GM12874 (cell line): Measurements from ENCODE around the gene TIMP2.

Experiments used
- TF ChIP-seq, protein P1 (sequence below): IDR thresholded peaks from 2 replicates; pipeline ENCODE4 v1.5.1; 2011; ENCODE audit warnings: low read depth, mild to moderate bottlenecking, control low read depth, low read length, moderate library complexity; ENCODE audit not compliant: insufficient read depth

The TIMP2 gene

DNA sequence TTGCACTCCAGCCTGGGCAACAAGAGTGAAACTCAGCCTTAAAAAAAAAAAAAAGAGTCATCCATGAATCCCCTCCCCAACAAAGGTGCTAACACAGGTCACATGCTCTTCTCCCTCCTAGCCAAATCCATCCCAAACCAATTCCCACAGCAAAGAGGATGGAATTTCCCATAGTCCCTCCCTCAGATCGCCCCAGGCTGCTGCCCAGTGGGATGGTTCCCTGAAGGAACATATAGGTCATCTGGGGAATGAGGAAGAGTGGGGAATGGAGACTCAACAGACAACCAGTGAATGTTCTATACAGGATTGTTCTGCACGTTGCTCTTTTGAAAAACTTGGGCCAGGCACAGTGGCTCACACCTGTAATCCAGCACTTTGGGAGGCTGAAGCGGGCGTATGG is 36.4 kb upstream of the TIMP2 start:
- TF ChIP-seq, protein P1, sequence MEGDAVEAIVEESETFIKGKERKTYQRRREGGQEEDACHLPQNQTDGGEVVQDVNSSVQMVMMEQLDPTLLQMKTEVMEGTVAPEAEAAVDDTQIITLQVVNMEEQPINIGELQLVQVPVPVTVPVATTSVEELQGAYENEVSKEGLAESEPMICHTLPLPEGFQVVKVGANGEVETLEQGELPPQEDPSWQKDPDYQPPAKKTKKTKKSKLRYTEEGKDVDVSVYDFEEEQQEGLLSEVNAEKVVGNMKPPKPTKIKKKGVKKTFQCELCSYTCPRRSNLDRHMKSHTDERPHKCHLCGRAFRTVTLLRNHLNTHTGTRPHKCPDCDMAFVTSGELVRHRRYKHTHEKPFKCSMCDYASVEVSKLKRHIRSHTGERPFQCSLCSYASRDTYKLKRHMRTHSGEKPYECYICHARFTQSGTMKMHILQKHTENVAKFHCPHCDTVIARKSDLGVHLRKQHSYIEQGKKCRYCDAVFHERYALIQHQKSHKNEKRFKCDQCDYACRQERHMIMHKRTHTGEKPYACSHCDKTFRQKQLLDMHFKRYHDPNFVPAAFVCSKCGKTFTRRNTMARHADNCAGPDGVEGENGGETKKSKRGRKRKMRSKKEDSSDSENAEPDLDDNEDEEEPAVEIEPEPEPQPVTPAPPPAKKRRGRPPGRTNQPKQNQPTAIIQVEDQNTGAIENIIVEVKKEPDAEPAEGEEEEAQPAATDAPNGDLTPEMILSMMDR, result no peak

DNA sequence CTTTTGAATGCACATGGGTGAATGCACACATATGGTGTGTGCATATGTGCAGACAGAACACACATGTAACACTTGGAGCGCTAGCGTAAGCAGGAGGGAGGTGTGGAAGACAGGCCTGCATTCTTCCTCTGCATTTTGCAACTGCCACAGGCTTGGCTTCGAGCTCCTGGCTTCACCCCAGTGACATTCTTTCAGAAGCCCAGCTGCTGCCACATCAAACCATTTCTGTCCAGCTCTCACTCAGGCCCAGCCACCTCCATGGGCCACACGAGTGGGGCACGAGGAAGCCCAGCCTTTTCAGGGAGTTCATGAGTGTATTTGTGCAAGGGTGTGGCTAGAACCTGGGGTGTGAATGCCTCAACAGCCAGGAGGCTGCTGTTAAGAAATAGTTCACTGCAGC is 35.7 kb upstream of the TIMP2 start:
- TF ChIP-seq, protein P1, result no peak

DNA sequence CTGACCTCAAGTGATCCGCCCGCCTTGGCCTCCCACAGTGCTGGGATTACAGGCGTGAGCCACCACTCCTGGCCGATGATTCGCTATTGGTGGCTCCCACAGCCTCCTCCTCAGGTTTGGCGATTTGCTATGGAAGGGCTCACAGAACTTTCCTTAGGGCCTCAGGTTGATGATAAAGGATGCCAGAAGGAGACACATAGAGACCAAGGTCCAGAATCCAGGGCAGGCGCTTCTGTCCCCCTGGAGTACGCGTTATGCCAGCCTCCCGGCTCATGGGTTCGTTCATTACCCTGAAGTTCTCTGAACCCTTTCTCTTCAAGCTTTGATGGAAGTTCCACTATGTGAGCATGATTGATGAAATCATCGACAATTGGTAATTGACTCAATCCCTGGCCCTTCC is 34.6 kb upstream of the TIMP2 start:
- TF ChIP-seq, protein P1, result no peak

DNA sequence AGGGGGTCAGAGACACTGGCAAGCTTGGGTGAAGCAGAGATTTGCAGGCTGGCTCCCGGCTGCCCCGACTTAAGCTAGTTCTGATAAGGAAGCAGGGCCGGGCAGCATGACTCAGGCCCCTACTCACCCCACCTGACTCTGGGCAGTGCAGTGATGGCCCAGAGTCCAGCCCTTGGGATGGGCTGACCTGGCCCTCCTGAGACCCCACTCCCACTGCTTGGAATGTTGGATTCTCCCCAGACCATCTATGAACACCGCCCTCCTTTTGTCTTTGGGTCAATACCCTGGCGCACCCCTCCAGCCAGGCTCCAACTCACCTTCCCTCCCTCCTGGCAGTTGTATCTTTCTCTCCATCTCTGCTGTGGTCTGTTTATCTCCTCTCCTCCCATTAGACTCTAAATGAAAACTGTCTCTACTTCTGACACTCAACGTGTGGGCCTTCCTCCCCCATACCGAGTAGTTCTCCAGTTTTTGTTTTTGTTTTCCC is 33.5 kb upstream of the TIMP2 start:
- TF ChIP-seq, protein P1, result no peak

DNA sequence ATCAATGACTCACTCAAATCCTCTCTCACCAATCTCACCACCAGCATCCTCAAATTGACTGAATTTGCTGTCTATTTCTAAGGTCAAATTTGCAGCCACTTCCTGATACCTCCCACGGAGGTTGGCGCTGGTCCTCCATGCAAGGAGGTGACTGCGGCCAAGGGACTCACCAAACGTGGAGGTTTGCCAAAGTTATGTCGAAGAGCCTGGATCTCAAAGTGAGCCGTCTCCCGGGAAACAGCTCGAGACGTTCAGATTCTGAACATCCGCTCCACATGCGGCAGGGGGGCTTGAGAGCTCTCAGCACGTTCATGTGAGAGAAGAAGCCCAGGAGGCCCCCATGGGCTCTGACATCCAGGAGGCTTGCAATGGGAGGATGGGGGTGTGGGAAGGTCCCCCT is 31.9 kb upstream of the TIMP2 start:
- TF ChIP-seq, protein P1, result no peak

DNA sequence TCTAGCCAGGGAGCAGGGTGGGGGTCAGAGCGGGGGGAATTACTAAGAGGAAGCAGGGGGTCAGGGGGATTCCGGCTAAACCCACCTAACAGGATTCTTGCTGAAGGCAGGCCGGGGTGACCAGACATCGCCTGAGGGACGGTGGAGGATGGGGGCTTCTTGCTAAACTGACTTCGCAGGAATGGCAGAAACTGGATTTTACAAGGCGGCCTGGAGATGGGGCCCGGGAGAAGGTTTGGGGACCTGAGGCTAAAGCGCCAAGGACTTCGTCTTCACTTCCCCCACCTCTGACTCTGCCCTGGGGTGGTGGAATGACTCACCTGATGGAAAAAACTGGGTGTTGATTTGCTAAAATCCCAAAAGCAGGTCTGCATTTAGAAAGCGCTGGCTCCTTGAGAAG is 31.1 kb upstream of the TIMP2 start:
- TF ChIP-seq, protein P1, result no peak

DNA sequence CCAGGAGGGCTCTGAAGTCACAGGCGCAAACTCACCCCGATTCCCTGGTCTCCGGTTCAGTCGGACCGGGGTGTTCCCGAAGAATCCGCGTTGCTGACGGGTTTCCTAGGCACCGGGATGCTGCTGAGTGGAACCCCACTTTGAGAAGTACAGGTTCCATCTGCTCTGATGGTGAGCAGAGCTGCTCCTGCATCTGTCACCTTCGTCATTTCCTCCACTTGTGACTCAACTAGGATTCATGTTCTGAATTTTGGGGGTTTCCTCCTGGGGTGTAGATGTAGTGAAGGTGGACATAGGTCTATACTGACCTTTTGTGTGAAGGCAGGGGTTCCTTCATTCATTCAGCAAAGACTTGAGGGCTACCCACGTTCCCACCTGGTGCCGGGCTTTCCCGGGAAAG is 29.5 kb upstream of the TIMP2 start:
- TF ChIP-seq, protein P1, result no peak
